Astrocyte of the spinal cord (primary cell): ENCODE results near the gene HUS1.

ENCODE experiments used
- DNase-seq: peaks from one replicate; pipeline ENCODE4 v3.0.0; 2011; ENCODE audit warnings: low read depth, low spot score
- H3K4me3 ChIP-seq: 2 replicates; pipeline ENCODE4 v1.5.1; 2011; ENCODE audit warnings: low read depth, mild to moderate bottlenecking, low read length, moderate library complexity
- in situ Hi-C: cut with HindIII; loops from 2 replicates; pipeline ENCODE4 v1.10.0; 2017; ENCODE audit warnings: low sequenced_read_pairs
- TF ChIP-seq, protein P1 (sequence below): IDR thresholded peaks from 2 replicates; pipeline ENCODE4 v1.5.1; 2012; ENCODE audit warnings: low read depth, mild to moderate bottlenecking, low read length, inconsistent platforms

HUS1 gene

DNA sequence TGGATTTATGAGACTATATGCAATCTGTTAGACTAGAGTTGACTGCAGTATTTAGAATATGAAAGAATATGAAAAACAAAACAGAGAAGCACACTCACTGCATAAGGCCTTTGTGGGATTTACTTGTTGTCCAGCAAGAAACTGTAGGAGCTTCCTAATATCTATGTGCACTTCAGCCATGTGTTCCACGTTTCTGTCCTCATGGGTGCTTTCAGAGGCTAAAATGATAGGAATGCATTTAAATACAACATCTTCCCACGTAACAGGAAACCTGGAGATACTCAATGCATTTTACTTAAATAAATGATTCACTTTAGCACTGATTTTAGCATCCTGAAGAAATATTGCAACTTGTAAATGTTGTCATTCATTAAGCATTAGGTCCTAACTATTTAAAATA lies 11.7 kb downstream of the HUS1 start:
- in situ Hi-C loops, result no loop called here
- no peak overlapping the region for H3K4me3 ChIP-seq
- TF ChIP-seq, protein P1, sequence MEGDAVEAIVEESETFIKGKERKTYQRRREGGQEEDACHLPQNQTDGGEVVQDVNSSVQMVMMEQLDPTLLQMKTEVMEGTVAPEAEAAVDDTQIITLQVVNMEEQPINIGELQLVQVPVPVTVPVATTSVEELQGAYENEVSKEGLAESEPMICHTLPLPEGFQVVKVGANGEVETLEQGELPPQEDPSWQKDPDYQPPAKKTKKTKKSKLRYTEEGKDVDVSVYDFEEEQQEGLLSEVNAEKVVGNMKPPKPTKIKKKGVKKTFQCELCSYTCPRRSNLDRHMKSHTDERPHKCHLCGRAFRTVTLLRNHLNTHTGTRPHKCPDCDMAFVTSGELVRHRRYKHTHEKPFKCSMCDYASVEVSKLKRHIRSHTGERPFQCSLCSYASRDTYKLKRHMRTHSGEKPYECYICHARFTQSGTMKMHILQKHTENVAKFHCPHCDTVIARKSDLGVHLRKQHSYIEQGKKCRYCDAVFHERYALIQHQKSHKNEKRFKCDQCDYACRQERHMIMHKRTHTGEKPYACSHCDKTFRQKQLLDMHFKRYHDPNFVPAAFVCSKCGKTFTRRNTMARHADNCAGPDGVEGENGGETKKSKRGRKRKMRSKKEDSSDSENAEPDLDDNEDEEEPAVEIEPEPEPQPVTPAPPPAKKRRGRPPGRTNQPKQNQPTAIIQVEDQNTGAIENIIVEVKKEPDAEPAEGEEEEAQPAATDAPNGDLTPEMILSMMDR, result no peak
- DNase-seq, result no peak

- in situ Hi-C loops, result no loop called here
Observed at GRCh38 chr7:47967123-47967522, 12.3 kb downstream of the HUS1 start.

DNA sequence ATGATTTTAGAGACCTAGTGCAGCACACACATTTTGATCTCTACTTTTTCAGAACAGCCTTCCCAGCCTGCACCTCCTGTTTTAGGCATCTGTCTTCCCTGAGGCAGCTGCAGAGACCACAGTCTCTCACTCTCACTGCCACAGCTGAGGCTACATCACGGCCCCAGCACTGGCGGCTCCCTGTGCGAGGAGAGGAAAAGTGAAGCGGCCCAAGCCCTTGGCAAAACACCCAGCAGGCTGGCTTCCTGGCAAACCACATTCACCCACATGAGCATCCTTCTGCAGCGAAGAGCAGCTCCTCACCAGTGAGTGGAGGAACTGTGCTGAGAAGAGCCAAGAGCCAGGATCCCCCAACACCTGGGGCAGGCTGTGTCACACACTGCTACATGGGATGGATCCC lies 14.0 kb downstream of the HUS1 start:
- in situ Hi-C loops, result no loop called here
- H3K4me3 ChIP-seq, result no peak overlapping the region
- TF ChIP-seq, protein P1, result no peak
- DNase-seq, result no peak

More at GRCh38 chr7:47967123-47967522, 12.3 kb downstream of the HUS1 start:
- no peak for DNase-seq
- H3K4me3 ChIP-seq, result no peak overlapping the region
- TF ChIP-seq, protein P1, result no peak

- no peak for DNase-seq
- TF ChIP-seq, protein P1, result no peak
- H3K4me3 ChIP-seq, result no peak overlapping the region
- in situ Hi-C loops, result no loop called here
Observed at GRCh38 chr7:47962262-47962661, 17.2 kb downstream of the HUS1 start.

DNA sequence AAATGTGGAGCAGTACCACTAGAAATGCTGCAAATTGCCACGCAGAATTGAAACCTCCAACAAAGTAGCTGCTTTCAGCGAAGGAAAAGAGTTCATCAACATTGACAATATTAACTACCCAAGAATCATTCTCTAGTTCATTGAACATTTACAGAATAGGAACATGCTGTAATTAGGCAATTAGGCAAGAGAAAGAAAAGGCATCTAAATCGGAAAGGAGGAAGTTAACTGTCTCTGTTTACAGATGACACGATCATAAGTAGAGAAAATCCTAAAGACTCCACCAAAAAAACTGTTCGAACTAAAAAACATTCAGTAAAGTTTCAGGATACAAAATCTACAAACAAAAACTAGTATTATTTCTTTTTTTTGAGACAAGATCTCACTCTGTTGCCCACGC lies 22.3 kb downstream of the HUS1 start:
- no peak overlapping the region for H3K4me3 ChIP-seq
- TF ChIP-seq, protein P1, result no peak
- in situ Hi-C loops, result no loop called here
- no peak for DNase-seq

GRCh38 chr7:47956220-47956619 lies 23.2 kb downstream of the HUS1 start:
- DNase-seq, result no peak
- in situ Hi-C loops, result no loop called here
- H3K4me3 ChIP-seq, result no peak overlapping the region
- TF ChIP-seq, protein P1, result no peak
